Activated CD4-positive, alpha-beta T cell treated with anti-CD3 and anti-CD28 coated beads, Interleukin-2, amount 10 ng/mL, durations not matched to agents 24 days and 14 days (primary cell): ENCODE data around the gene SCN9A. TPM values are rescaled to one million over a fixed set of nuclear protein-coding genes. Genes with fewer than 3 reads are reported as not detected.

Experiments
- DNase-seq: peaks from one replicate; pipeline ENCODE4 v3.0.0; 2022
- H3K27ac Mint-ChIP-seq: one replicate; pipeline ENCODE4 v1.8.0; 2022; ENCODE audit warnings: mild to moderate bottlenecking, mixed read lengths
- H3K27me3 Mint-ChIP-seq: one replicate; pipeline ENCODE4 v1.8.0; 2022; ENCODE audit warnings: mixed read lengths
- H3K36me3 Mint-ChIP-seq: one replicate; pipeline ENCODE4 v1.8.0; 2022; ENCODE audit warnings: low read depth, mild to moderate bottlenecking, mixed read lengths
- H3K4me1 Mint-ChIP-seq: one replicate; pipeline ENCODE4 v1.8.0; 2021; ENCODE audit warnings: mixed read lengths
- H3K4me3 Mint-ChIP-seq: one replicate; pipeline ENCODE4 v1.8.0; 2022; ENCODE audit warnings: mild to moderate bottlenecking, moderate library complexity, mixed read lengths
- H3K9me3 Mint-ChIP-seq: one replicate; pipeline ENCODE4 v1.8.0; 2021; ENCODE audit warnings: mixed read lengths
- intact Hi-C: fragments of 100-400 bp; cut with micrococcal nuclease; formaldehyde crosslinking; loops from one replicate; pipeline ENCODE4 v1.15.1; 2023
- total RNA-seq: library from RNA; stranded (reverse); gene quantifications from 2 replicates; pipeline ENCODE4 v1.2.3, GENCODE V29; 2022

Gene SCN9A
- total RNA-seq, 1 donor from 2014 or later = not detected

- Mint-ChIP-seq H3K27ac (no peak overlapping the region), H3K27me3 (no peaks in the 10 kb centered on the region), H3K4me1 (no peaks in the 10 kb centered on the region), H3K4me3 (no peak overlapping the region), H3K36me3 (no peaks in the 10 kb centered on the region), H3K9me3 (no peaks in the 10 kb centered on the region)
- DNase-seq = no peak
- intact Hi-C loops = no loop called here
Measured at GRCh38 chr2:166184789-166185188, 191.0 kb downstream of the SCN9A start.

- no peaks in the 10 kb centered on the region for H3K36me3 Mint-ChIP-seq
Measured at GRCh38 chr2:166181813-166182154, 194.0 kb downstream of the SCN9A start.

GRCh38 chr2:166180951-166181812, 194.6 kb downstream of the SCN9A start:
- Mint-ChIP-seq H3K9me3 (no peaks in the 10 kb centered on the region), H3K4me1 (no peaks in the 10 kb centered on the region), H3K27ac (no peak overlapping the region), H3K27me3 (peaks cover 3% of the 10 kb centered on the region), H3K36me3 (no peaks in the 10 kb centered on the region), H3K4me3 (no peak overlapping the region)
- DNase-seq = peak; percentile 77
- intact Hi-C loops = no loop called here

More at GRCh38 chr2:166181813-166182154, 194.0 kb downstream of the SCN9A start:
- H3K27ac Mint-ChIP-seq = no peak overlapping the region
- H3K9me3 Mint-ChIP-seq = no peaks in the 10 kb centered on the region
- no peak overlapping the region for H3K4me3 Mint-ChIP-seq
- intact Hi-C loops = no loop called here
- H3K4me1 Mint-ChIP-seq = no peaks in the 10 kb centered on the region
- peaks cover 3% of the 10 kb centered on the region for H3K27me3 Mint-ChIP-seq
- DNase-seq = no peak

- H3K9me3 Mint-ChIP-seq = no peaks in the 10 kb centered on the region
- intact Hi-C loops = no loop called here
Measured at GRCh38 chr2:166179201-166179600, 196.5 kb downstream of the SCN9A start.

GRCh38 chr2:166173263-166173662, 202.5 kb downstream of the SCN9A start:
- no peaks in the 10 kb centered on the region for H3K4me1 Mint-ChIP-seq
- no peaks in the 10 kb centered on the region for H3K36me3 Mint-ChIP-seq
- peaks cover 3% of the 10 kb centered on the region for H3K27me3 Mint-ChIP-seq
- intact Hi-C loops = no loop called here
- DNase-seq = no peak
- no peaks in the 10 kb centered on the region for H3K9me3 Mint-ChIP-seq
- H3K27ac Mint-ChIP-seq = no peak overlapping the region
- no peak overlapping the region for H3K4me3 Mint-ChIP-seq

More at GRCh38 chr2:166179201-166179600, 196.5 kb downstream of the SCN9A start:
- Mint-ChIP-seq H3K27me3 (peaks cover 3% of the 10 kb centered on the region), H3K4me1 (no peaks in the 10 kb centered on the region), H3K27ac (no peak overlapping the region), H3K4me3 (no peak overlapping the region), H3K36me3 (no peaks in the 10 kb centered on the region)
- DNase-seq = no peak

GRCh38 chr2:166171216-166171615, 204.5 kb downstream of the SCN9A start:
- Mint-ChIP-seq H3K4me3 (no peak overlapping the region), H3K27ac (no peak overlapping the region), H3K27me3 (no peaks in the 10 kb centered on the region), H3K36me3 (no peaks in the 10 kb centered on the region), H3K4me1 (no peaks in the 10 kb centered on the region), H3K9me3 (no peaks in the 10 kb centered on the region)
- DNase-seq = no peak
- intact Hi-C loops = no loop called here

GRCh38 chr2:166170356-166170755, 205.4 kb downstream of the SCN9A start:
- Mint-ChIP-seq H3K36me3 (no peaks in the 10 kb centered on the region), H3K4me3 (no peak overlapping the region), H3K9me3 (no peaks in the 10 kb centered on the region), H3K4me1 (no peaks in the 10 kb centered on the region), H3K27me3 (no peaks in the 10 kb centered on the region), H3K27ac (no peak overlapping the region)
- no peak for DNase-seq
- intact Hi-C loops = no loop called here

- Mint-ChIP-seq H3K4me3 (no peak overlapping the region), H3K4me1 (no peaks in the 10 kb centered on the region), H3K36me3 (no peaks in the 10 kb centered on the region), H3K27me3 (no peaks in the 10 kb centered on the region), H3K9me3 (no peaks in the 10 kb centered on the region), H3K27ac (no peak overlapping the region)
- intact Hi-C loops = no loop called here
- DNase-seq = no peak
Measured at GRCh38 chr2:166167449-166167848, 208.3 kb downstream of the SCN9A start.

GRCh38 chr2:166163775-166164174, 212.0 kb downstream of the SCN9A start:
- no peak overlapping the region for H3K4me3 Mint-ChIP-seq
- H3K4me1 Mint-ChIP-seq = no peaks in the 10 kb centered on the region
- no peaks in the 10 kb centered on the region for H3K27me3 Mint-ChIP-seq
- DNase-seq = no peak
- intact Hi-C loops = no loop called here
- no peaks in the 10 kb centered on the region for H3K9me3 Mint-ChIP-seq
- H3K36me3 Mint-ChIP-seq = no peaks in the 10 kb centered on the region
- no peak overlapping the region for H3K27ac Mint-ChIP-seq

GRCh38 chr2:166158546-166158945, 217.2 kb downstream of the SCN9A start:
- intact Hi-C loops = no loop called here
- Mint-ChIP-seq H3K4me3 (no peak overlapping the region), H3K27ac (no peak overlapping the region), H3K4me1 (no peaks in the 10 kb centered on the region), H3K27me3 (peaks cover 3% of the 10 kb centered on the region), H3K9me3 (no peaks in the 10 kb centered on the region), H3K36me3 (no peaks in the 10 kb centered on the region)
- DNase-seq = no peak

- intact Hi-C loops = no loop called here
- H3K9me3 Mint-ChIP-seq = no peaks in the 10 kb centered on the region
- no peaks in the 10 kb centered on the region for H3K4me1 Mint-ChIP-seq
- H3K4me3 Mint-ChIP-seq = no peak overlapping the region
- H3K27ac Mint-ChIP-seq = no peak overlapping the region
- H3K36me3 Mint-ChIP-seq = no peaks in the 10 kb centered on the region
- peaks cover 3% of the 10 kb centered on the region for H3K27me3 Mint-ChIP-seq
- DNase-seq = no peak
Measured at GRCh38 chr2:166157578-166157977, 218.2 kb downstream of the SCN9A start.

- intact Hi-C loops = no loop called here
- H3K4me1 Mint-ChIP-seq = no peaks in the 10 kb centered on the region
- no peak for DNase-seq
Measured at GRCh38 chr2:166156985-166157490, 218.7 kb downstream of the SCN9A start.

GRCh38 chr2:166155589-166155988, 220.2 kb downstream of the SCN9A start:
- H3K27me3 Mint-ChIP-seq = peaks cover 4% of the 10 kb centered on the region
- DNase-seq = no peak
- H3K27ac Mint-ChIP-seq = no peak overlapping the region
- no peaks in the 10 kb centered on the region for H3K4me1 Mint-ChIP-seq
- no peaks in the 10 kb centered on the region for H3K9me3 Mint-ChIP-seq
- intact Hi-C loops = no loop called here
- no peaks in the 10 kb centered on the region for H3K36me3 Mint-ChIP-seq
- no peak overlapping the region for H3K4me3 Mint-ChIP-seq

More at GRCh38 chr2:166156985-166157490, 218.7 kb downstream of the SCN9A start:
- H3K4me3 Mint-ChIP-seq = no peak overlapping the region
- peaks cover 3% of the 10 kb centered on the region for H3K27me3 Mint-ChIP-seq
- H3K36me3 Mint-ChIP-seq = no peaks in the 10 kb centered on the region
- H3K27ac Mint-ChIP-seq = no peak overlapping the region
- H3K9me3 Mint-ChIP-seq = no peaks in the 10 kb centered on the region

- intact Hi-C loops = no loop called here
- H3K4me1 Mint-ChIP-seq = no peaks in the 10 kb centered on the region
- no peaks in the 10 kb centered on the region for H3K36me3 Mint-ChIP-seq
Measured at GRCh38 chr2:166154685-166155338, 220.9 kb downstream of the SCN9A start.

More at GRCh38 chr2:166154685-166155338, 220.9 kb downstream of the SCN9A start:
- peaks cover 4% of the 10 kb centered on the region for H3K27me3 Mint-ChIP-seq
- DNase-seq = no peak
- H3K9me3 Mint-ChIP-seq = no peaks in the 10 kb centered on the region
- H3K27ac Mint-ChIP-seq = no peak overlapping the region
- no peak overlapping the region for H3K4me3 Mint-ChIP-seq
